Endodermal cell (in vitro differentiated cells): ENCODE results near the gene HOXA5. TPM values are rescaled to one million over a fixed set of nuclear protein-coding genes. Genes with fewer than 3 reads are reported as not detected.

Experiments used
- DNase-seq: peaks from one replicate; pipeline ENCODE4 v3.0.0-alpha.2; 2017
- H3K27ac ChIP-seq: 2 replicates; pipeline ENCODE4 v1.5.1; 2013; ENCODE audit warnings: mild to moderate bottlenecking, low read depth, low read length, moderate library complexity
- H3K27me3 ChIP-seq: 2 replicates; pipeline ENCODE4 v1.6.1; 2013; ENCODE audit warnings: mild to moderate bottlenecking, low read length, moderate library complexity; ENCODE audit not compliant: insufficient read depth, control insufficient read depth, poor library complexity, severe bottlenecking
- H3K36me3 ChIP-seq: 2 replicates; pipeline ENCODE4 v1.7.0; 2013; ENCODE audit warnings: mild to moderate bottlenecking, low read length, moderate library complexity; ENCODE audit not compliant: control insufficient read depth, insufficient read depth
- H3K4me1 ChIP-seq: one replicate; pipeline ENCODE4 v1.7.0; 2013; ENCODE audit warnings: low read length; ENCODE audit not compliant: control insufficient read depth, insufficient read depth
- H3K4me3 ChIP-seq: 2 replicates; pipeline ENCODE4 v1.5.1; 2013; ENCODE audit warnings: mild to moderate bottlenecking, low read length, moderate library complexity
- H3K9ac ChIP-seq: 2 replicates; pipeline ENCODE4 v1.6.1; 2013; ENCODE audit warnings: mild to moderate bottlenecking, low read length, moderate library complexity; ENCODE audit not compliant: poor library complexity, severe bottlenecking; ENCODE audit errors: extremely low read depth
- H3K9me3 ChIP-seq: 2 replicates; pipeline ENCODE4 v1.6.1; 2013; ENCODE audit warnings: mild to moderate bottlenecking, low read length, moderate library complexity; ENCODE audit not compliant: control insufficient read depth
- H3K27ac Mint-ChIP-seq: 2 replicates; pipeline ENCODE4 v1.8.0; 2020; ENCODE audit warnings: mixed read lengths
- H3K27me3 Mint-ChIP-seq: 2 replicates; pipeline ENCODE4 v1.8.0; 2021; ENCODE audit warnings: mild to moderate bottlenecking, mixed read lengths; ENCODE audit not compliant: insufficient read depth
- H3K36me3 Mint-ChIP-seq: 2 replicates; pipeline ENCODE4 v1.8.0; 2020; ENCODE audit warnings: low read depth, mixed read lengths
- H3K4me1 Mint-ChIP-seq: 2 replicates; pipeline ENCODE4 v1.8.0; 2020; ENCODE audit warnings: mixed read lengths
- H3K4me3 Mint-ChIP-seq: 2 replicates; pipeline ENCODE4 v1.8.0; 2020; ENCODE audit warnings: mild to moderate bottlenecking, moderate library complexity, mixed read lengths
- H3K9me3 Mint-ChIP-seq: 2 replicates; pipeline ENCODE4 v1.8.0; 2020; ENCODE audit warnings: mild to moderate bottlenecking, mixed read lengths
- CTCF ChIP-seq: fragments of 200-600 bp; sonication (generic); conservative IDR thresholded peaks from 2 replicates; pipeline ENCODE4 v1.5.0; 2021; ENCODE audit warnings: antibody characterized with exemption, mild to moderate bottlenecking
- WGBS, 2 experiments: methylation state at CpG; one replicate each; pipeline versions ENCODE4 v1.1.5 to v1.1.7; 2013; ENCODE audit warnings: missing lambda C conversion rate in 2 of 2, mixed read lengths in 1 of 2; ENCODE audit not compliant: insufficient coverage in 1 of 2, insufficient read length in 1 of 2; 5-methylcytosine and 5-hydroxymethylcytosine counted together
- total RNA-seq, 2 donors: library from RNA; stranded (reverse); fragmentation: NEBNext Ultra II Directional in 1 of 2; extraction: Animal tissue kit (Norgen Biotek cat#: 25700) in 1 of 2; gene quantifications; 2 replicates in 1 of 2; 3 replicates in 1 of 2; pipeline ENCODE4 v1.2.1, GENCODE V29; 2021

The HOXA5 gene
- total RNA-seq, 2 donors from 2014 or later, result not detected

GRCh38 chr7:27123477-27124053 lies 19.9 kb downstream of the HOXA5 start:
- H3K4me1 Mint-ChIP-seq, result peaks cover 4% of the 10 kb centered on the region
- Histone ChIP-seq H3K36me3 (no peaks in the 10 kb centered on the region), H3K4me3 (no peak overlapping the region), H3K9ac (no peak overlapping the region), H3K27ac (no peak overlapping the region), H3K9me3 (peaks cover 12% of the 10 kb centered on the region), H3K4me1 (no peaks in the 10 kb centered on the region), H3K27me3 (peaks cover 100% of the 10 kb centered on the region)
- no peak overlapping the region for H3K27ac Mint-ChIP-seq
- 11 to 29% methylated on average over 8 to 24 of the region's 26 CpGs for WGBS, 2 experiments
- no peak for DNase-seq
- no peaks in the 10 kb centered on the region for H3K9me3 Mint-ChIP-seq
- H3K36me3 Mint-ChIP-seq, result no peaks in the 10 kb centered on the region
- TF ChIP-seq CTCF, result no peak
- H3K27me3 Mint-ChIP-seq, result peaks cover 100% of the 10 kb centered on the region
- no peak overlapping the region for H3K4me3 Mint-ChIP-seq

- H3K9ac ChIP-seq, result no peak overlapping the region
- H3K27me3 Mint-ChIP-seq, result peaks cover 100% of the 10 kb centered on the region
- peaks cover 10% of the 10 kb centered on the region for H3K9me3 ChIP-seq
- H3K27ac Mint-ChIP-seq, result no peak overlapping the region
- no peak for TF ChIP-seq CTCF
- H3K4me1 ChIP-seq, result no peaks in the 10 kb centered on the region
- no peaks in the 10 kb centered on the region for H3K36me3 Mint-ChIP-seq
- H3K4me3 ChIP-seq, result no peak overlapping the region
- 6 to 20% methylated on average over 1 to 14 of the region's 14 CpGs for WGBS, 2 experiments
- peaks cover 4% of the 10 kb centered on the region for H3K4me1 Mint-ChIP-seq
- no peaks in the 10 kb centered on the region for H3K9me3 Mint-ChIP-seq
- DNase-seq, result no peak
- no peaks in the 10 kb centered on the region for H3K36me3 ChIP-seq
- H3K27me3 ChIP-seq, result peaks cover 100% of the 10 kb centered on the region
- no peak overlapping the region for H3K4me3 Mint-ChIP-seq
- H3K27ac ChIP-seq, result no peak overlapping the region
Observed at GRCh38 chr7:27123007-27123476, 20.4 kb downstream of the HOXA5 start.

- Histone ChIP-seq H3K27ac (peak overlapping the region; percentile 29), H3K36me3 (no peaks in the 10 kb centered on the region), H3K4me3 (no peak overlapping the region), H3K27me3 (peaks cover 100% of the 10 kb centered on the region), H3K9ac (no peak overlapping the region), H3K9me3 (peaks cover 10% of the 10 kb centered on the region), H3K4me1 (no peaks in the 10 kb centered on the region)
- DNase-seq, result peak; percentile 55
- Mint-ChIP-seq H3K9me3 (no peaks in the 10 kb centered on the region), H3K36me3 (no peaks in the 10 kb centered on the region), H3K4me1 (peaks cover 4% of the 10 kb centered on the region), H3K4me3 (no peak overlapping the region), H3K27ac (no peak overlapping the region), H3K27me3 (peaks cover 100% of the 10 kb centered on the region)
- 4 to 5% methylated on average over 17 to 37 of the region's 42 CpGs for WGBS, 2 experiments
- TF ChIP-seq CTCF, result no peak
Observed at GRCh38 chr7:27122077-27122910, 21.2 kb downstream of the HOXA5 start.
